ENCODE data around the gene RAPGEF4. TPM values are rescaled to one million over a fixed set of nuclear protein-coding genes. Genes with fewer than 3 reads are reported as not detected.

RAPGEF4 gene
- total and polyA plus RNA-seq, 11 donors: 1.3 to 21.2 (median 10.5) TPM

- Histone ChIP-seq H3K27me3 (no peaks in the 10 kb centered on the region), H3K9me3 (no peaks in the 10 kb centered on the region), H3K36me3 (peaks cover 0 to 7% (median 0%) of the 10 kb centered on the region in 9 donors), H3K4me3 (no peak overlapping the region), H3K4me1 (peaks cover 0 to 35% (median 13%) of the 10 kb centered on the region in 12 donors), H3K27ac (peak overlapping the region in 11 of 12 donors; percentile 35 to 73 (median 60))
- WGBS, 4 donors: 47 to 54% (median 49%) methylated on average over 4 of the region's 4 CpGs
- no peak for TF ChIP-seq CTCF (IDR thresholded peaks at IDR 0.05)
- no peak for TF ChIP-seq POLR2A (IDR thresholded peaks at IDR 0.05)
- intact Hi-C loops (cut with DNase I): no loop called here
- DNase-seq (peak; percentile 44 to 82 (median 67)), ATAC-seq (peak; percentile 72 to 93 (median 91))
Observed at GRCh38 chr2:173048897-173049661, 313.4 kb downstream of the RAPGEF4 start.

- intact Hi-C loops (cut with DNase I): no loop called here
Observed at GRCh38 chr2:173049831-173050230, 314.2 kb downstream of the RAPGEF4 start.

GRCh38 chr2:173050684-173051083, 315.0 kb downstream of the RAPGEF4 start:
- ATAC-seq (no peak), DNase-seq (no peak)
- TF ChIP-seq CTCF (IDR thresholded peaks at IDR 0.05): no peak
- TF ChIP-seq POLR2A (IDR thresholded peaks at IDR 0.05): no peak
- H3K9me3 ChIP-seq: no peaks in the 10 kb centered on the region
- 85 to 95% (median 93%) methylated on average over 4 of the region's 4 CpGs for WGBS, 4 donors
- intact Hi-C loops (cut with DNase I): loop anchor here in 1 of 10 donors (1.0 kb wide), 1 partner anchor 18 kb away; no protein-coding TSS in a partner anchor
- peaks cover 0 to 35% (median 13%) of the 10 kb centered on the region in 12 donors for H3K4me1 ChIP-seq
- no peak overlapping the region for H3K4me3 ChIP-seq
- H3K36me3 ChIP-seq: peaks cover 0 to 7% (median 0%) of the 10 kb centered on the region in 9 donors
- H3K27ac ChIP-seq: no peak overlapping the region
- no peaks in the 10 kb centered on the region for H3K27me3 ChIP-seq

More at GRCh38 chr2:173049831-173050230, 314.2 kb downstream of the RAPGEF4 start:
- Histone ChIP-seq H3K27me3 (no peaks in the 10 kb centered on the region), H3K27ac (peak overlapping the region in 11 of 12 donors; percentile 35 to 73 (median 60)), H3K4me1 (peaks cover 0 to 35% (median 13%) of the 10 kb centered on the region in 12 donors), H3K9me3 (no peaks in the 10 kb centered on the region), H3K36me3 (peaks cover 0 to 7% (median 0%) of the 10 kb centered on the region in 9 donors), H3K4me3 (no peak overlapping the region)
- DNase-seq: no peak
- no peak for ATAC-seq
- 94 to 95% (median 94%) methylated on average over 3 of the region's 3 CpGs for WGBS, 4 donors
- no peak for TF ChIP-seq CTCF (IDR thresholded peaks at IDR 0.05)
- TF ChIP-seq POLR2A (IDR thresholded peaks at IDR 0.05): no peak

GRCh38 chr2:173051463-173052215, 316.0 kb downstream of the RAPGEF4 start:
- Histone ChIP-seq H3K9me3 (no peaks in the 10 kb centered on the region), H3K36me3 (peaks cover 0 to 7% (median 0%) of the 10 kb centered on the region in 9 donors), H3K4me3 (no peak overlapping the region), H3K27me3 (no peaks in the 10 kb centered on the region), H3K27ac (no peak overlapping the region), H3K4me1 (peaks cover 0 to 35% (median 13%) of the 10 kb centered on the region in 12 donors)
- no peak for TF ChIP-seq CTCF (IDR thresholded peaks at IDR 0.05)
- no peak for TF ChIP-seq POLR2A (IDR thresholded peaks at IDR 0.05)
- DNase-seq (no peak), ATAC-seq (no peak)
- WGBS, 4 donors: 73 to 82% (median 77%) methylated on average over 7 of the region's 7 CpGs
- intact Hi-C loops (cut with DNase I): loop anchor here in 1 of 10 donors (1.0 kb wide), 1 partner anchor 19 kb away; no protein-coding TSS in a partner anchor
